Astrocyte (in vitro differentiated cells and primary cell): ENCODE data around the gene RPH3AL.

Experiments used
- CTCF ChIP-seq: IDR thresholded peaks from 2 replicates; pipeline ENCODE4 v1.5.1; 2011; ENCODE audit warnings: low read depth, mild to moderate bottlenecking, inconsistent platforms, low read length, moderate library complexity; ENCODE audit not compliant: insufficient read depth
- EZH2 ChIP-seq: IDR thresholded peaks from 2 replicates; pipeline ENCODE4 v1.6.1; 2012; ENCODE audit warnings: mild to moderate bottlenecking, low read length, inconsistent platforms; ENCODE audit not compliant: insufficient read depth

GRCh38 chr17:284676-285355 lies 67.8 kb downstream of the RPH3AL start:
- no peak for TF ChIP-seq CTCF
- TF ChIP-seq EZH2 = no peak
